DOHH2 (cell line): Measurements from ENCODE around the gene PDZD4.

Source experiments
- CTCF ChIP-seq: fragments of 200-600 bp; sonication (generic); IDR thresholded peaks from one replicate; pipeline ENCODE4 v1.5.1; 2014; ENCODE audit warnings: antibody characterized with exemption, mild to moderate bottlenecking, low read depth, low read length; ENCODE audit not compliant: poor library complexity, severe bottlenecking
- EZH2phosphoT487 ChIP-seq: fragments of 200-600 bp; sonication (generic); IDR thresholded peaks from 2 replicates; pipeline ENCODE4 v1.6.1; 2017; ENCODE audit warnings: borderline replicate concordance, mild to moderate bottlenecking, antibody characterized with exemption, low read length, moderate library complexity, mixed read lengths

DNA sequence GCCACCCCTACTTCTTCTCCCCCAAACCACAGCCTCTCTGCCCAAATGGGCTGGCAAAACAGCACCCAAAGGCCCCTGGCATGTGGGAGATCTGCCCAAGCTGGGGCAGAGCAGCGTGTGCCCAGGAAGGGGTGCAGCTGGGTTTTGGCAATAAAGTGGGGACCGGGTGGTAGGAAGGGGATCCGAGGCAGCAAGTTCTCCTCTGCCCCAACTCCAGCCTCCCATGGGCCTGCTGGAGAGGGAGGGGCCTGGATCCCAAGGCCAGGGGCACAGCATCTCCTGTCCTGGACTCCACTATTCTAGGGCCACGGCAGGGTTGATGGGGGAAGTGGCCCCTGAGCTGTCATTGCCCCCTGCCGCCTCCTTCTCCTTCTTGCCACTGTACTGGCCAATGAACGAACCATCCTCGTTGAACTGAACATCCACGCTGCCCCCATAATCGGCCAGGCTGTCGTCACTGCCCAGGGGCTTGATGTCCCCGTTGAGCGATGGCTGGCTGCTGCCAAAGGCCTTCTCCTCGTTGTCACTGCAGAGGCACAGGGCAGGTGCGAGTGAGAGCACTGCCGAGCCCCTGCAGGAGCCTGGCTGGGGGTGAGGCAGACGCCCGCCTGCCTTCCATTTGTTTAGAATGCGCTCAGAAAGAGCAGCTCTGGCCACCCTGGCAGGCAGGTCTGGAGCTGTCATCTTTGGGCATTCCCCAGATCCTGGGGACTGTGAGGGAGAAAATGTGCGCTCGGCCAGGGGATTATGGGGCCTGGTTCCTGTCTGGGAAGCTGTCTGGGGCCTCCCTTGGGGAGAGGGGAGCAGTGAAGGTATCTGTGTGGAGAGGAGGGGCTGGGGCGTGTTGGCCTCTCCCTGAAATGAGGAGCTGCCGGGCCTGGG lies 32.3 kb upstream of the PDZD4 start:
- TF ChIP-seq EZH2phosphoT487 (no peak), CTCF (no peak)
